Stimulated activated CD8-positive, alpha-beta memory T cell treated with anti-CD3 and anti-CD28 coated beads, Interleukin-15, amount 100 ng/mL, for 4 hours (primary cell): ENCODE data around the gene ARHGEF16.

ENCODE experiments used
- DNase-seq, 2 donors: peaks; one replicate each; pipeline ENCODE4 v3.0.0-alpha.2; 2020; ENCODE audit warnings: low read depth in 2 of 2

The ARHGEF16 gene

DNA sequence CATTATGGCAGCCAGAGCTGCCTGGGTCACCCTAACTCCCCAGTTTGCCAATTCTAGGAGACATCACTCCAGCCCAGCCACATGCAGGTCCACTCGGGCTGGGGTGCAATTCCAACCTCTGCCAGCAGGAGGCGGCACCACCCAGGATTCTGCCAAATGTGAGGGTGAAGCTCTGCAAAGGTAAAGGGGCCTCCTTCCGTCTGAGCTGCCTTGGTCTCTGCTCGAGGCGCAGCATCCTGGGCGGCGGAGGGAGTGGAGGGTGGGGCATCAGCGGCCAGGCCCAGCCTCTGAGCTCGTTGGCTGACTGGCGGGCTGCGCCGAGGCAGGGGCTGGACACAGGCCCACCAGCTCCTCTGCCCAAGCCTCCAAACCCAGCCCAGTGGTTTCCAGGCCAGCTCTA lies 63.8 kb downstream of the ARHGEF16 start:
- DNase-seq: no peak

GRCh38 chr1:3518756-3519155 lies 64.3 kb downstream of the ARHGEF16 start:
- no peak for DNase-seq

DNA sequence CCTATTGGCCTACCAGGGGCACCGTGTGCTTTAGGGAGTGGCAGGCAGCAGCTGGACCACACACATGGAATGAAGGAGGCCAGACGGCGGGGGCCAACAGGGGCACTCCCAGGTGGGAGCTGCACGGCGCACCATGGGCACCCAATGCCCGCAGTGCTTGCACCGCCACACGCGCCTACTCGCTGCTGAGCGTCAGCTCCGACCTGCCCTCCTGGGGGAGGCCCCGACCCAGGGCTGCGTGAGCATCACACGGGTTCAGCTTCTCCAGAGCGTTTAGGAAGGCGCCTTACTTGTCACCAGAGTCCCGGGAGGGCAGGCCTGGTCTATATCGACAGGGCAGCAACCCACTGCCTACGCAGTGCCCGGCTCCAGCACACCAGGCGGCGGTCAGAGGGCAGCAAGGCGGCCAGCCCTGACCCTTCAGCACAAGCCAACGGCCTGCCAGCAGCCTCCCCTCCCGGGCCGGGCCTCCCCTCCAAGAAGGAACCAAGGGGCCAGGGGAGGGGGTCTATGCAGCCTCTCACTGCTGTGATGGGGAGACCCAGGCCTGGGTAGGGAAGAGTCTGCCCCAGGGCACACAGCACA lies 64.9 kb downstream of the ARHGEF16 start:
- DNase-seq: no peak

- DNase-seq: no peak
Observed at GRCh38 chr1:3520419-3521378, 66.2 kb downstream of the ARHGEF16 start.

- DNase-seq: no peak
Observed at GRCh38 chr1:3521426-3521825, 67.0 kb downstream of the ARHGEF16 start.

DNA sequence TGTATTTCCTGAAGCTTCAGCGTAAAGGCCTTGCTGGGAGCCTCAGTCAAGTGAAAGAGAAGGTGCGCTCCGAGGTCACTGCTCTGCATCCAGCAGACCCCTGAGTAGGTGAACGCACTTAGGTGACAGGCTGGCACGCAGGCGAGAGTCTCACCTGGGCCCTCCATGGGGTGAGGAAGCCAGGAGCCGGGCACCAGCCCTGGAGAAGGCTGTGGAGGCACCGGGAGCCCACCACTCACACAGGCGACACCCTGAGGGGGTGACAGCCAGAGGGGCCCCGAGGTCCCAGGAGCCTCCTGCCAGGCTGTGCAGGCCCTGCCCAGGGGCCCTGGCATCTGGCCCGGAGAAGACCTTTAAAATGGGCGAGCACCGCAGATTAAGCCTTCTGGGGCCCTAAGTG lies 67.6 kb downstream of the ARHGEF16 start:
- no peak for DNase-seq

GRCh38 chr1:3522564-3523265 lies 68.2 kb downstream of the ARHGEF16 start:
- no peak for DNase-seq

DNA sequence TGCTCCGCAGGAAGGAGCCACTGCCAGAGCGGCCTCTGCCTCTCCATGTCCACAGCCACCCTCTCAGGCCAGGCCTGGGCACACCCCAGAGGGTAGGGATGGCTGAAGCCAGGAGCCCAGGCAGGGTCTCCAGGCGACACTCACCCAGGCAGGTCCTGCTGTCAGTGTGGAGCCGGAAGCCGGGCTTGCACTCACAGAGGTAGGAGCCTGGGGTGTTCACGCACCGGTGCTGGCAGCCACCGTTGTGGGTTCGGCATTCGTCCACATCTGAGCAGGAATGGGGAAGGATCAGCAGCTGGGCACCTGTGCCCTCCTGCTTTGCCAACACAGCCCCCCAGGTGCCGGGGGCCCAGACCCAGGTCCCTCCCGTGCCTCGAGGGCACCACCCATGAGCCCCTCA lies 69.5 kb downstream of the ARHGEF16 start:
- no peak for DNase-seq

DNA sequence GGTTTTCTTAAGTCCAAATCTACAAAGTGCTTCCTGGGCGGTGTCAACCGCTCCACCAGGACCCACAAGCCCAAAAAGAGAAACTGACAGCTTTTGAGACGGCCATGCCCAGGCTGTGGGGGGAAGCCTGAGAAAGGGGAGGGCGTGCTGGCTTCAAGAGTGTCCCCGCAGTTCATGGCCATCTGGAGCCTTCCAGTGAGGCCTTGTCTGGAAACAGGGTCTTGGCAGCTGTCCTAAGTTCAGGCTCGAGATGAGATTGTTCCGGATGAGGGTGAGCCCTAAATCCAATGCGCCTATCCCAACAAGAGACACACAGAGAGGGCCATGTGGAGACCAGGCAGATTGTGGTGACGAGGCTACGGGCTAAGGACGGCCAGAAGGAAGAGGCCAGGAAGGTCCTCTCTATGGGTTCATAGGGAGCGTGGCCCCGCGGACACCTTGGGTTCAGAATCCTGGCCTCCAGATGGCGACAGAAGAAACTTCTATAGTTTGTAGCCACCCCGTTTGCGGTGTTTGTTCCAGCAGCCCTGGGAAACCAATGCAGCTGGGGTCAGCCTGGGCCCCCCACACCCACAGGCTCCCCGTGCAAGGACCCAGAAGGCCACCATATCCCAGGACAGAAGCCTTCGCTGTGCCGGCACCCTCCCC lies 70.2 kb downstream of the ARHGEF16 start:
- DNase-seq: no peak

DNA sequence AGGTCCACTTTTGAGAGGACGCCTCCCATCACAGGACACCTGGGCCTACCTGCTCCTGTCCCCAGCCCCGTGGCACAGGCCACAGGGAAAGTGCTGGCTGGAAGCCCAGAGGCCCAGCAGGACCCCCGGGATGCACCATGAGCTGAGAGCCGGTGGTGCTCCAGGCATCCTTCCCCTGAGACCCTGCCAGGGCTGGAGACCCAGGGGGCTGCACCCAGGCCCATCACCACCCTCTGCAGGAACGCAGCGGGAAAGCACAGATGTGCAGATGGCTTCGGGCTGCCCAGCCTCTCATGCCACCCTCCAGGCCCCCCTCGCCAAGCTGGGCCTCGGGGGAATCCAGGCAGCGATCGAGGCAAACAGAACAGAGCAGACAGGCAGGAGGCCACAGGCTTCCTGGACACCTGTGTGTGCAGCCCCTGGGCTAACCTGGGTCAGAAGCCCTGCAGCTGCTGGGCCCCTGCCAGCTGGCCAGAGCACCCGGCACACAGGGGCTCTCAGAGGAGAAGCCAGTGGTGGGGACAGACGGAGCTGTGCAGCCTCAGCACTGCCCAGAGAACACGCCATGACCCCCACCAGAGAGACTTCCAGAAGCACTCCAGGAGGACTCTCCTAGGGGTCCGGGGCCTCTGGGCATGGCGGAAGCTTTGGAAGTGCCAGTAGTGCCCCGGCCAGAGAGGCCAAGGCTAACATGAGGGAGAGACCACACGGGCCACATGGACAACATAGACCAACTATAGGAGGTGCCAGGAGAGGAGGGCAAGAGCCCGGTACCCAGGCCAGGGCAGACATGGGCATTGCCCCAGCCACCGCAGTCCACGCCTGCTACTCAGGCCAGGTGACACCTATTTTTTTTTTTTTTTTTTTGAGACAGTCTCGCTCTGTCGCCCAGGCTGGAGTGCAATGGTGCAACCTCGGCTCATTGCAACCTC lies 71.4 kb downstream of the ARHGEF16 start:
- DNase-seq: no peak

DNA sequence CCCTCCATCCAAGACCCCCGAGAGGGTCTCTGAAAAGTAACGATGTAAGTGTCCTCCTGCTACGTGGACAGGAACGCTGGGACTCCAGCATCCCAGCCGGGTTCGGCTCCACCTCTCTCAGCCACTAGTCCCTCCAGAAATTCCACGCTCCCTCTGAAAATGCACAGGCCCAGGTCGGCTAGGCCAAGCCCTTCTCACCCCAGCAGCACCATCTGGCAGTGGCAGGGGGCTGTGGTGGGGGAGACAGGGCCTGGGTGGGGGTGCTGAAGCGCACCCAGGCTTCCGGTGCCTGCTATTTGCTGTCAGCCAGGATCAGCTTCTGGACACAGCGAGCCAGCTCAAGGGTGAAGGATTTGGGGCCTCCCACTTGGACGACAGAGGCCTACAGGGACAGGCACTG lies 73.3 kb downstream of the ARHGEF16 start:
- no peak for DNase-seq

- no peak for DNase-seq
Observed at GRCh38 chr1:3529099-3529729, 74.7 kb downstream of the ARHGEF16 start.

DNA sequence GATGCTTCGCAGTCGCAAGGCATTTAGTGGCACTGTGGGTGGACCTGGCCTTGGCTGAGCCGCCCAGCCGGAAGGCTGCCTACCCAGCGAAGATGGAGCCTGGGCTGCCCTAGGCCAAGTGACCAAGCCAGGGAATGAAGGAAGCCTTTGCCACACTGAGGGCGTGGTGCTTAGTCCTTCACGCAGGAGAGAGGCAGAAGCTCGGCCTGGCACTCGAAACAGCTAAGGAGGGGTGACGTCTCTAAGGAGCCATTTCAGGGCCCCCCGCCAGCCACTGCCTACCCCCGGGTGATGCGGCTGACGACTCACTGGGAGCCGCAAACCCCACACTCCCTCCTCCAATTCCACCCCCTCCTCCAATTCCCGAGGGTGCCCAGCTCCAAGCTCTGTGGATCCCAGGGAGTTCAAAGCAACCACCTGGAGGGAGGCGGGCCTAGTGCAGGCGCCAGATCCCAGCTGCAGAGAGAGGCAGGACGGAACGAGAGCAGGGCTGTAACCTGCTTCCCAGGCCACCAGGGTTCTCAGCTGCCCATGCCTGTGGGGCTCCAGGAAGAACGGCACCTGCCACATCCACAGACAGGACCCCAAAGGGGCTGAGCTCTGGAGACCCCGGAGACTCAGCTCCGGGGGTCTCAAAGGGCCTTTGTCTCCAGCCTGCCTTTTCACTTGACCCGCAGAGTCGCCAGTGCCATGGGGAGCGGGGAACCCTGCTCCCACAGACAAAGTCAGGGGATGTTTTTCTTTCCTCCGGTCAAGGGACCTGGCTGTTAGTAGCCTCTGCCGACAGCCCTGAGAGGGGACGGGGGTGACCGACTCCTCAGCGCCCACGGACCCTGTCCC lies 75.8 kb downstream of the ARHGEF16 start:
- DNase-seq: no peak
